ENCODE data around the gene ANO1.
"Not testable (repeated sequence)": the region's sequence is repeated elsewhere in the genome, so short reads cannot be mapped to it uniquely, and the experiment has no call there.

Gene ANO1

DNA sequence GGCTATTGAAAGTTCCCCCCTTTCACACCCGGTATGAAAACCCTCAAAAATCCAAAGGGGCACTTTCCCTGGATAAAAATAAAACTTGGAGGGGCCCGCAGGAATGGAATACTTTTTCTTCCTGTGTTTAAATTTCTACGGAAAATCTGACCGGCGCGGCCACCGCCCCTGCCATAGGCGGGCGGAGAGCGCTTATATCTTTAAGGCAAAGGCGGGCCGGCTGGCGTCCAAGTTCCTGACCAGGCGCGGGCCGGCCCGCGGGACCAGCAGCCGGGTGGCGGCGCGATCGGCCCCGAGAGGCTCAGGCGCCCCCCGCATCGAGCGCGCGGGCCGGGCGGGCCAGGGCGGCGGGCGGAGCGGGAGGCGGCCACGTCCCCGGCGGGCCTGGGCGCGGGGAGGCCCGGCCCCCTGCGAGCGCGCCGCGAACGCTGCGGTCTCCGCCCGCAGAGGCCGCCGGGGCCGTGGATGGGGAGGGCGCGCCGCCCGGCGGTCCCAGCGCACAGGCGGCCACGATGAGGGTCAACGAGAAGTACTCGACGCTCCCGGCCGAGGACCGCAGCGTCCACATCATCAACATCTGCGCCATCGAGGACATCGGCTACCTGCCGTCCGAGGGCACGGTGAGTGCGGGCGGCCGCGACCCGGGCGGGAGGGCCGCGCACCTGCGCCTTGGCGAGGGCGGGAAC, at the start of gene ANO1:
TSS of gene ANO1 (plus strand) at position 223 of the 686 bp plus-strand sequence. CDS start at position 513, 290 bp downstream.
- no peak for DNase-seq

GRCh38 chr11:70029115-70029860, 48.8 kb upstream of the ANO1 start:
- DNase-seq: no peak

- no peak for DNase-seq
These were observed 48.2 kb upstream of the ANO1 start for GRCh38 chr11:70029861-70030380.

- DNase-seq: no peak
These were observed 47.7 kb upstream of the ANO1 start for GRCh38 chr11:70030412-70030811.

- DNase-seq: no peak
These were observed 46.3 kb upstream of the ANO1 start for GRCh38 chr11:70031631-70032469.

DNA sequence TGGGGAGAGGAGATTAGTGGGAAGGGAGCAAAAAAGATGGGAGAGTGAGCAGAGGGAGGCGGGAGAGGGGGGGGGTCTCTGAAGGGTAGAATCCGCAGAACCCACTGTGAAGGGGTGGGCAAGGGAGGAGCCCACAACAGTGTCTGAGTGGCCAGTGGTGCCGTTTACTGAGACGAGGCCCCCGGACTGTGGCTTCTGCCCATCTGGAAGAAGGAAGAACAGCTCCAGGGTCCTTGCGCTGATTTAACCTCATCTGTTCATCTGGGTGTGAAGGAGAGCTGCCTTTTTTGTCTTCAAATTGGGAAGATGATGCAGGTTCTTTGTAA, 45.7 kb upstream of the ANO1 start:
- DNase-seq: no peak

DNA sequence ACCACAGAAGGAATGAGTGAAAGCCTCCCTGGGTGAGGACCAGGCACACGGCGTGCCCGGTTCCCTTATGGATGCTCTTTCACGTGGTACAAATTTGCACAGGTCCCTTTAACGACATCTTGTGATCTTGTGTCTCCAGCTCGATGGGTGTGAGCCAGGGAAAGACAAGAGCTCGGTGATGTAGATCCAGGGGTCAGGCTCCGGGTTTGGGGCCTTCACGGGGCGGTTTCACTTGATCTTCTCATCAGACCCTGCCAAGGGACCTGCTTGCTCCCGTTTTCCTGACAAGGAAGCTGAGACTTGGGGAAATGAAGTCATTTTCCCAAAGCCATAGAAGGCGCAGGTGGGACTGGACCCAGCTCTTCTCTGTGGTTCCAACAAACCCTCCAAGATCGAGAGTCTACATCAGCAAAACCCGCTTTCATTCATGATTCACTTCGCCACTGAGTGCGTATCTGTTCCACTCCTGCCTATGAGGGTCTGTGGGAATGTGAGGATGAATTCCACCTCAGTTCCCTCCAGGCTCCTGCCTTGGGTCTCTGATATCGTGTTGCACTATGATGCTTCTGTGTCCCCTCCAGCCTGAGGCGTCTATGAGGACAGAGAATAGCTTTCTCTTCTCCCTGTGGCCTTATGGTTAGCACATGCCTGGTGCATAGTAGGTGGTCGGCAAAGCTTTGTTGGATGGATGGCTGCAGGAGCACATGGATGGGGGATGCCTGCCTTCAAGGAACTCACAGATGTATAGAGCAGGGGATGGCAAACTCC, 45.0 kb upstream of the ANO1 start:
- no peak for DNase-seq

DNA sequence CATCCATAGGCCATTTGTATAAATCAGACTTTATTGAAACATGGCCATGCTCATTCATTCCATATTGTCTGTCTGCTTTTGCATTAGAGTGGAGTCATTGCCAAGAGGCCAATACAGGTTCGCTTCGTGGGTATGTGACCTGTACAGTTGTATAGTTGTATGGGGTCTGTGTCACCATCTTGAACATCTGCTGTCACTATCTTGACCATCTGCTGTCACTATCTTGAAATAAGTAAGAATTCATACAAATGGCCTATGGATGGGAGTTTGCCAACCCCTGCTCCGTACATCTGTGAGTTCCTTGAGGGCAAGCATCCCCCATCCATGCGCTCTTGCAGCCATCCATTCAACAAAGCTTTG, 44.4 kb upstream of the ANO1 start:
- DNase-seq: no peak

DNA sequence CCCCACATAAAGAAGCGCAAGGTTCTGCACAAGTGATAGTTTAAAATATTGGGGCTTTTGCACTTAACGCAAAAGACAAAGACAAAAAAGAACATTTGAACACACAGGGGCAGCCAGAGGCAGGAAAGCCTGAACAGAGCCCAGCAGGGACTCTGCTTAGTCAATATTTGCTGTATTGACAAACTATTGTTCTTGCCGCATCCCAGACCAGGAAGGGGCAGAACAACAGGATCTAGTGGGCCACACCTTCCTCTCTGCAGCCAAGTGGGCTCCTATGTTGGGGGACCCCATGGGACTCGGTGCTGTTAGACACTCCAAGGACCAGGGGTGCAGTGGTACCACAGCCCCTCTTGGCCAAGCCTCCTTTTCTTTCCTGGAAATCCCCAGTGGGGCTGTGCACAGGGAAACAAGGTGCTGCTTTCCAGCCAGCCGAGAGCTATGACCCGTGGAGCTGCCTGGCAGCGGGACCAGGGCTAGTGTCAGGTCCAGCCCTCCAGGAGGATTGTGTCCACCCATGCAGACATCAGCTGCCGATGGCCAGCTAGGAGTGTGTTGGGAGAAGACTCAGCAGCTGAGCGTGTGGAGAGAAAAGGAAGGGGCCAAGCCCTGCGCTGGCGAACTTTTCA, 43.3 kb upstream of the ANO1 start:
- no peak for DNase-seq

DNA sequence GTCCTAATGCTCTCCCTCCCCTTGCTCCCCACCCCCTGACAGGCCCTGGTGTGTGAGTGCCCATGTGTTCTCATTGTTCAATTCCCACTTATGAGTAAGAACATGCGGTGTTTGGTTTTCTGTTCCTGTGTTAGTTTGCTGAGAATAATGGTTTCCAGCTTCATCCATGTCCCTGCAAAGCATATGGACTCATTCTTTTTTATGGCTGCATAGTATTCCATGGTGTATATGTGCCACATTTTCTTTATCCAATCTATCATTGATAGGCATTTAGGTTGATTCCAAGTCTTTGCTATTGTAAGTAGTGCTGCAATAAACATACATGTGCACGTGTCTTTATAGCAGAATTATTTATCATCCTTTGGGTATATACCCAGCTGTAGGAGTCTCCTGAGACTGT, 42.5 kb upstream of the ANO1 start:
- not testable (repeated sequence) for DNase-seq

GRCh38 chr11:70036971-70037882, 40.9 kb upstream of the ANO1 start:
- DNase-seq: no peak

- DNase-seq: no peak
These were observed 39.9 kb upstream of the ANO1 start for GRCh38 chr11:70038034-70038834.

DNA sequence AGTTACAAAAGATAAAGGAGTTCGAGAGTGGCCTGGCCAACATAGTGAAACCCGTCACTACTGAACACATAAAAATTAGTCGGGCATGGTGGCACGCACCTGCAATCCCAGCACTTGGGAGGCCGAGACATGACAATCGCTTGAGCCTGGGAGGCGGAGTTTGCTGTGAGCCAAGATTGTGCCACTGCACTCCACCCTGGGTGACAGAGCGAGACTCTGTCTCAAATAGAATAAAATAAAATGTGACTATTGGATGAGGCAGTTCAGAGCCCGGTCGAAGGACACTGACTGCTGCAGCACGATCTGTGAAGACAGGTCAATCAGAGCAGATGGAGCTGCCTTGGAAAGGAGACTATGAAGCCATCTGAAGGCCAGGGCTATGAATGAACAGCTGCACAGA, 37.7 kb upstream of the ANO1 start:
- no peak for DNase-seq

DNA sequence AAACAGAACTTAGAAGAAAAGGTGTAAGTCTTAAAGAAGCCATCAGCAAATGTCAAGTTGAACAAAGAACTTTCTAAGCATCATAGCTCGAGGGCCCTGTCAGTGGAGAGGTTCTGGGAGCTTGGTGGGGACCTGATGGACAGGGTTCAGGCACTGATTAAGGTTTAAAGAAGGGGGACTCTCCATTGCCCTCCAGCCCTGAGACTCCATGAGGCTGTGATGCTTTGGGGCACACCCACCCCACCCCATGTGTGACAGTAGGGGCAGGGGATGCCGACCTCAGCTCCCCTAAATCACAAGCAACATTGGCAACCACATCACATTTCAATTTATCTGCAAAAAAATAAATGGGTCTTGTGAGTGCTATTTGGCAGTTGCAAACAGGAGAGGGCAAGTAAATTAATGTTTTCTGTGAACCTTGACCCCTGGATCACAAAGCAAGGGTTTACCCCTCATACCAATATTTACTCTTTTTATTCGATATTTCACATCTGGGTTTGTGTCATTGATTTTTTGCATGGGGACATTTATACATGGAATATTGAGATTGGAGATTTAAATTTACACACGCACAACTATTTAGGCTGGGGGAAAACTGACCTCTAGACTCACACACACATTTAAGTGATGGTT, 37.1 kb upstream of the ANO1 start:
- DNase-seq: no peak

GRCh38 chr11:70043482-70043881, 34.6 kb upstream of the ANO1 start:
- no peak for DNase-seq

DNA sequence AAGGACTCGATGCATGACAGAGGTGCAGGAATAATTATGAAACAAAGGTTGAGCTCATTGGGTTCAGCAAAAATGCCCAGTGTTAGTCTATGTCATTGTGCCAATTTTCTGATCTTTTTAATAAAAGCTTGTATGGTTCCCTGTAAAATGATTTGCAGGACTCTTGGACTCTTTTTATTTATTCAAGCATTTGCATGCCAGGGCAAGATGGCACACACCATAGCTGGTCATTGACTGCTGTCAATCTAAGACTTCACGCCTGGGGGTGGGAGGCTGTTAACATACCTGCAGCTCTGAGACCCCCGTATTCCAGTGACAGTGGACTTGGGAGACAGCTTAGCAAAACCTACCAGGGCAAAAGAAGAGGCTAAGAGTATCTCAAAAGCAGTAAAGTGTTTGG, 32.0 kb upstream of the ANO1 start:
- no peak for DNase-seq

GRCh38 chr11:70048279-70049024, 29.7 kb upstream of the ANO1 start:
- DNase-seq: no peak

DNA sequence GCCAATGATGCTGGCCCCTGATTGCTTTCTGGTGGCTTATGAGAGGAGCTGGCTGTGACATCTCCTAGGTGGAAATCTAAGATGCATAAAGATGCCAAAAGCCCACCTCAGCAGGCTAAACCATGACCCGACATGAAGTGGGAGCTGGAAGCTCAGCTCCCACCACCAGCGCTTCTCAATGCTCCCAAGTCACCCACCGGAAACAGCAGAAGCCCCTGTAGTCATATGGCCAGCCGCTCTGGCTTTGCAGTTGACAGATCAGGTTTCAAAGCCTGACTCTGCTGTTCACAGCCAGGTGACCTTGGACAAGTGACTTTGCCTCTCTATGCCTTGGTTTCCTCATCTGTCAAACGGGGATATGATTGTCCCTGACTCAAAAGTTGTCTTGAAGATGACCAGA, 29.1 kb upstream of the ANO1 start:
- DNase-seq: no peak

DNA sequence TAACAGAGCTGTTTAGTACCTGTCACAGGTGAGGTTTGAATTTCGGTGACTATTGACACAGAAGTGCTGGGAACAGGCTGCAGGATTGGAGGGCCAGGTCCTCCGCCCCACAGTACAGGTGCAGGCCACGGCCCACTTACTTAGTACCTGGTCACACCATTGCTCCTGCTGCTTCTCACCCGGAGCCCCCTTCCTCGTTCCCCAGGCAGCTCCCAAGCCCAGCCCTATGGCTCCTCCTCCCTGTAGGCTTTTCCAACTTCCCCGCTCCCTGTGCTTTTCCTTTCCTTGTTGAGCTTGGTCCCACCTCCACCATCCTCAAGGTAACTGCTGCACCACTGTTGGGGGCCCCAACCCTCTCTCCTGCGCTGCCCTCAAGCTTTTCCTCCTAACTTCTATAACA, 27.9 kb upstream of the ANO1 start:
- no peak for DNase-seq
